ENCODE results near the gene CASP9.

CASP9 gene

DNA sequence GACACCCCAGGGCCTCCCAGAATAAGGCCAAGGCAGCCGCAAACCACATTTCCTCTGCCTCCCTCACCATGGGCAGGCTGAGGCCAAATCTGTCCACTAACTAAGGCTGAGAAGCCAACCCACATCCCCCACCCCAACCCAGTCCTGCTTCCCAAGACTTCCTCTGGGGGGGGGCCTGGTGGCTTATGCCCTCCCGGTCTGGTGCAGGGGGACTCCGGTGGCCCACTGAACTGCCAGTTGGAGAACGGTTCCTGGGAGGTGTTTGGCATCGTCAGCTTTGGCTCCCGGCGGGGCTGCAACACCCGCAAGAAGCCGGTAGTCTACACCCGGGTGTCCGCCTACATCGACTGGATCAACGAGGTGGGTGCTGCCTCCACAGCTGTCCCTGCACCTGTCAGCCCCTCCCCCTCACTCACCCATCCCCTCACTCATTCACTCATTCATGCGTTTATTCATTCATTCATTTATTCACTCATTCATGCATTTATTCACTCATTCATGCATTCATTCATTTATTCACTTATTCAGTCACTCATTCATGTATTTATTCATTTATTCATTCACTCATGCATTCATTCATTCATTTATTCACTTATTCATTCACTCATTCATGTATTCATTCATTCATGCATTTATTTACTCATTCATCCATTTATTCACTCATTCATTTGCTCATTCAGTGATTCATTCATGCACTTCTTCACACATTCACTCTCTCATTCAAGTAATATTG, 78.5 kb downstream of the CASP9 start:
- no peak for DNase-seq (ENCODE audit: low read depth)

DNA sequence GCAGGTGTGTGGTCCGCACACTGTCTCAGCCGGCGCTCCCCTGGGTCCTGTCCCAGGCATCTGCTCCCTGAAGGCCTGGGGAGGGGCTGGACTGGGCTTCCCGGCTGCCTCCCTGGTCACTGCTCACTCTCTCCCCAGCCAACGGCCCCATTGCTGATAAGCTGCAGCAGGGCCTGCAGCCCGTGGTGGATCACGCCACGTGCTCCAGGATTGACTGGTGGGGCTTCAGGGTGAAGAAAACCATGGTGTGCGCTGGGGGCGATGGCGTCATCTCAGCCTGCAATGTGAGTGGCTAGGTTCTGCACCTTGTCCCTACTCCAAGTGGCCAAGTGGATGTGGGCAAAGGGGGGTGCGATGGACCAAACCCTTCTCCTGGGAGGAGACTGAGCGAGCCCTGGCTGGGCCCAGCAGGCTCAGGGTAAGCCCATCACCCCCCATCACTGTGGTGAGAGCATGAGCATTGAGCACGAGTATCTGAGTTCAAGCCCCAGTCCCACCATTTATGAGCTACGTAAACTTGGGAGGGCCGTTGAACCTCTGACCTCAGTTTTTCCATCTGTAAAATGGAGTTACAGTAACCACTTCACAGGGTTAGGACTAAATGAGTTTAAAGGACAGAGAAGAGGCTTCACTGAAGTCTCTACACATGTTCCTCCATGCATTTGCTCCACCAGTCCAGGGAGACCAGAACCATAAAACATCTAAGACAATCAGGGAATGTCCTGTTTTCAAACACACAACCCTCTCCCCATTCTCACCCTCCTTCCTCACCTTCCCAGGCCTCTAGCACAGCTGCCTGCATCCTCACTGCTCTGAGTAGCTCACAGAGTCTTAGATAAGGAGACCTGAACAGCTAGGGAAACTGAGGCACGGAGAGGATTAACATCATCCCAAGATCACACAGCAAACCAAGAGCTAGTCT, 79.3 kb downstream of the CASP9 start:
- no peak for DNase-seq (ENCODE audit: low read depth)

DNA sequence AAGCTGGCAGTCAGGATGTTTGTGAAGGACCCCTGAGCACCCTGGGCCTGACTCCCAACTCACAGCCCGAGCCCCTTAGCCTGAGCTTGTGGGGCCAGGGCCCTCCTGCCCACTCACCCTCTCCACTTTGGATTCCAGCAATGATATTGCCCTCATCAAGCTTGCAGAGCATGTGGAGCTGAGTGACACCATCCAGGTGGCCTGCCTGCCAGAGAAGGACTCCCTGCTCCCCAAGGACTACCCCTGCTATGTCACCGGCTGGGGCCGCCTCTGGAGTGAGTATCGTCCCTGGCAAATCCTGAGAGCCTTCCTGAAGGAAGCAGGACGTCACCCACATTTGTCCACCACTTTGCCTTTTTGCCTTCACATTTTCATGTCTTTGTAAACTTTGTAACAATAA, 80.7 kb downstream of the CASP9 start:
- DNase-seq (ENCODE audit: low read depth) = no peak

DNA sequence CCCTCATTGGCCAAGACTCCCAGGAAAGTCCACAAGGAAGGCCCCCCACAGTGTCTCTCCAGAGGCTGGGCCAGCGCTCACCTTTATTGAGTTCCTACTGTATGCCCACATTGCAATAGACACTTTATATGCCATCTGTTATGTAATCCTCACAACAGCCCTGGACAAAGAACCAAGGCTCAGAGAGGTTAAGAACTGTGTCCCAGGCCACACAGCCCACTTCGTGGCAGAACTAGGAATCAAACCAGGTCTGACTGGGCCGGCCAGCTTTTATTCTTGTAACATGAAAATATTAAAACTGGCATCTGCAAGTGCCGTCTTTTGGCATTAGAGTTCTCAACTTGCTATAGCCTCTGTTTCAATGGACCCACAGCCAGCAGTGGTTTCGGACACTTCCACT, 81.3 kb downstream of the CASP9 start:
- no peak for DNase-seq (ENCODE audit: low read depth)

DNA sequence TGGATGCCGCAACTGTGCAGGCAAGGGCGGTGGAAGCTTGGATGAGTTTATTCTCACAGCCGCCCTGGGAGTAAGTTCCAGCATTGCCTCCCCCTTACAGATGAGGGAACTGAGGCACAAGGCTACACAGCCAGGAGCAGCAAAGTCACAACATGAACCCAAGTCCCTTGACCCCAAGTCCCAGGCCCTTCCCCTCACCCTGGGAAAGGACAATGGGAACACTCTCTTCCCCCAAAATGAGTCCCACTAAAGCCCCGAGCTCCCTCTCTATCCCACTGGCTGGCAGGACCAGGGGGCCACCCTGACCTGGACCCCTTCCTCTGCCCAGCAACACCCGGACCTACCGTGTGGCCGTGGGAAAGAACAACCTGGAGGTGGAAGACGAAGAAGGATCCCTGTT, 81.9 kb downstream of the CASP9 start:
- no peak for DNase-seq (ENCODE audit: low read depth)

Measured in activated T-cell treated with anti-CD3 and anti-CD28 coated beads for 48 hours (primary cell).